NCI-H2171 treated with DMSO at 0.1 percent for 48 hours (cell line): ENCODE data around the gene CFAP53.
"Not testable (repeated sequence)": the region's sequence is repeated elsewhere in the genome, so short reads cannot be mapped to it uniquely, and the experiment has no call there.

Experiments
- DNase-seq: peaks from one replicate; lab custom pipeline; 2025; lab: John Stamatoyannopoulos, UW

CFAP53 gene

DNA sequence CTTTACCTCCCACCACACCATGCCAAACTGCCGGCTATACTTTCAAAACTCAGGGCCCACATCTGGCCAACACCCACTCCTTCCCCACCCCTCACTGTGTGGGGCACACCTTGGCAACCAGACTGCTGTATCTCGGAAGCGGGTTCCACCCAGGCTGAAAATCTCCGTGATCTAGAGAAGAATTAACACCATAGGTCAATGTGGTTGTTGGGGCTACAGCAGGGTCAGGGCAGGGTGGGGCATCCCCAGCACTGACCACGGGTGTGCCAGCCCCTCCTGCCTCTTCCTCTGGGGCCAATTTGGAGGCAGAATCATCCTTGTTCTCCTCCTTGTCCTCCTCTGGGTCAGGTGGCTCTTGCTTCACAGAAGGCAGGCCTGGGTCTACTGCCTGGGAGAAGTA lies 6.3 kb upstream of the CFAP53 start:
- no peak for DNase-seq

DNA sequence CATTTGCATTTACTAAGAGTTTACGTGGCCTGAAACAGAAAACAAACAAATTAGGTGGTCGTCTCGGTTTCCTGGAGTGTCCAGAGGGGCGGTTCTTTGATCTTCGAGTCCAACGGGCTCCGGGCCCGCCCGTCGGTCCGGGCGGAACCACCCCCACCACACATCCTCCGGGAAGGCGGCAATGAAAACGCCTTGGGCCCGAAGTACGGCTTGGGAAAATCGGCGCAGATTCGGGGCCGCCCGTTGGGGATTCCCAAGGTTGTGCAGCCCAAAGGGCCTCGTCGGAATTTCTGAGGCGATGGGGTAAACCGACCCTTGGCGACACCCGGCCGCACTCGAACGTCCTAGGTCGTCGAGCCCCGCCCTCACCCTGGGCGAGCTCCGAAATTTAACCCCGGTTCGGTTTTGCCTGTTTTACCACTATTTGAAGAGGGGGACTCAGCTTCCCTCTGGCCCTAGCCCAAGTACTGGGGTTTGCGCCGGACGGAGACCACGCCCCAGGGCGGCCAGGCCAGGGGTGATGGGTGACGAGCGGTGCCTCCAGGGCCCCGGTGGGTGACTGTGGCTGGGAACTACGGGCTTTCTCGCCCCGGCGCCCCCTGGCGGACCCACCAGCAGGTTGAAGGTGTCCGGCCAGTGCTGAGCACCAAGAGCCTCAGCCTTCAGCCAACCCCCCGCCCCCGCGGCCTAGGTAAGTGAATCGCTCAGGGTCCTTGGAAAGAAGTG lies 1.9 kb upstream of the CFAP53 start:
- DNase-seq, result no peak

DNA sequence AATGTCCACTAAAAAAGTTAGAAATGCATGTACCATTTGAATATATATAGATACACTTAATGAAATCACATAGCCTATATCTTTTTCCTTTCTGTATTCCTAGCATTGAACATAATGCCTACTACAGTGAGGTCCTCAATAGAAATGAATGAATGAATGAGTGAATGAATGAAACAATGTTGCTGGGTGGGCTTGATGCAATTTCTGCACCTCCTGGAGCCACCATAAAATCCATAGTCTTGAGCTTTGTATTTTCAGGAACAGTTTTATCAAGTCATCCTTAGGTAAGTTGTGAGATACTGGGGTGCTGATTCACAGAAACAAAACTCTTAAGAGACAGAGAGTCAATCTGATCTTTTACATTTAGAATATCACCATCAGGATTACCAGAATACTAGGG lies 3.3 kb downstream of the CFAP53 start:
- no peak for DNase-seq

DNA sequence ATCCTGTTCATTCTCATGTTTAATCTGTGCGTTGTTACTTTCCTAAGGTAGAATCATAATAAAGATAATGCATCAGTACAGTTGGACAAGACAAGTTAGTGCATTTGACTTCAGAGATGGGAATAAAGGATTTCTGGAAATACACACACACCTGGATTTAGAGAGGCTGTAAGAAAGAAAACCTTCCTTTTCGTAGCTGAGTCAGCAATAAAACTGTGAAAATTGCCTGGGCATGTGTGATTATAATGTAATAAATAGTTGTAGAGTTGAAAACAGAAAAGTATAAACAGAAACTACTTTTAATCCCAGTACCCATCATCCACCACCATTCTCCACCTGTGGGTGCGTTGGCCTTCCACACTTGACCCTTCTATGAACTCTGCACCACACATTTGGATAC lies 15.4 kb downstream of the CFAP53 start:
- no peak for DNase-seq

DNA sequence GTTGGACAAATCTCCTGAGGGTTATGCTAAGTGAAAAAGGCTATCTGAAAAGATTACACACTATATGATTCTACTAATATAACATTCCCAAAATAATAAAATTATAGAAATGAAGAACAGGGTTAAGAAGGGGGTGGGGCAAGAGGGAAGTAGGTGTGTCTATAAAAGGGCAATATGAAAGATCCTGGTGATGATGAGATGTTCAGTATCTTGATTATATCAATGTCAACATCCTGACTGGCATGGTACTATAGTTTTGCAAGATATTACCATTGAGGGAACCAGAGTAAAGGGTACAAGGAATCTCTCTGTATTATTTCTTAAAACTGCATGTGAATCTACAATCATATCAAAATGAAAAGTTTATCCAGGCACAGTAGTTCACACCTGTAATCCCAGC lies 16.7 kb downstream of the CFAP53 start:
- DNase-seq, result no peak

DNA sequence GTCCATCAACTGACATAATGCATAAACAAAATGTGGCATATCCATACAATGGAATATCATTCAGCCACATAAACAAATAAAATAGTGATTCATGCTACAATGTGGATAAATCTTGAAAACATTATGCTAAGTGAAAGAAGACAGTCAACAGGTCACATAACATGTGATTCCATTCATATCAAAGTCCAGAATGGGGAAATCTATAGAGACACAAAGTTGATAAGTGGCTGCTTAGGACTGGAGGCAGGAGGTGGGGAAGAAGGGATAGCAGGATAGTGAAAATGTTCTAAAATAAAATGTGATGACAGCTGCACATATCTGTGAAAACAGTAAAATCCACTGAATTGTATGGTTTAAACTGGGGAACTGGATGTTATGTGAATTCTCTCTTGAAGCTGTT lies 18.7 kb downstream of the CFAP53 start:
- DNase-seq, result no peak

DNA sequence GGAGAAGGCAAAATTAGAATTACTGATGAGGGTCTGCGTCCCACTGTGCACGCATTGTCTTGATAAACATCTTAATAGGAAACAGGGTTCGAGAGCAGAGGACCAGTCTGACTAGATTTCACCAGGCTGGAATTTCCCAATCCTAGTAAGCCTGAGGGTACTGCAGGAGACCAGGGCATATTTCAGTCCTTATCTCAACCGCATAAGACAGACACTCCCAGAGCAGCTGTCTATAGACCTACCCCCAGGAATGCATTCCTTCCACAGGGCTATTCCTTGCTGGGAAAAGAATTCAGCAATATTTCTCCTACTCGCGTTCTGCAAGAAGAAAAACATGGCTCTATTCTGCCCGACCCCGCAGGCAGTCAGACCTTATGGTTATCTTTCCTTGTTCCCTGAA lies 24.5 kb downstream of the CFAP53 start:
- DNase-seq, result not testable (repeated sequence)

DNA sequence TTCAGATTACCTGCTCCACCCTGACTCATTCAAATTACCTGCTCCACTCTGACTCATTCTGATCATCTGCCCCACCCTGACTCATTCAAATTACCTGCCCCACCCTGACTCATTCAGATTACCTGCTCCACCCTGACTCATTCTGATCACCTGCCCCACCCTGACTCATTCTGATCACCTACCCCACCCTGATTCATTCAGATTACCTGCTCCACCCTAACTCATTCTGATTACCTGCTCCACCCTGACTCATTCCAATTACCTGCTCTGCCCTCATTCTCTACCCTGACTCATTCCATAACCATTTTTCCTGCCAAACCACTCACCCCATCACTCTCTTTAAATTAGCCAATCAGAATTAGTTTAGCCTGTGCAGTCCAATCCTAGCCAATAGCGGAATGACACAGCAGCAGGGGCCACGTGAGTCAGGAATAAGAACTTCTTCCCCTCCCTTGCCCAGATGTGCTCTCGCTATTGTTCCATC lies 26.2 kb downstream of the CFAP53 start:
- DNase-seq, result no peak

DNA sequence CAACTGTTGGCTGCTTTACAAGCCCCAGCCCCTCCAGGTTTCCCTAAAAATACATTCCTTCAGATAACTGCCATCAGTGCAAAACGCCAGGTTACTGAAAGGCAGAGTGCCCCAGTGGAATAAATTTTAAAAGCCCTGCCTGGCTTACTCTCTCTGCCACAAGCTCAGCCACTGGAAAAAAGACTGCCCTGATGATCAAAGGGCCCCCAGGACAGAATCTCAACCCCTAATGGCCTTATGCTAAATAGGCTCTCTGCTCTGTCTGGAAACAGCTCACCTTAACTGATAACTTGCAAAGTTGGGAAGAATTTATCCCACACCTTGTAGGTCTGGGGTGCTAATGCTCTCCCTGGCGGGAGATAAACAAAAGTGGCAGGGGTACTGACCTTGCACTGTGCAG lies 33.9 kb downstream of the CFAP53 start:
- no peak for DNase-seq

DNA sequence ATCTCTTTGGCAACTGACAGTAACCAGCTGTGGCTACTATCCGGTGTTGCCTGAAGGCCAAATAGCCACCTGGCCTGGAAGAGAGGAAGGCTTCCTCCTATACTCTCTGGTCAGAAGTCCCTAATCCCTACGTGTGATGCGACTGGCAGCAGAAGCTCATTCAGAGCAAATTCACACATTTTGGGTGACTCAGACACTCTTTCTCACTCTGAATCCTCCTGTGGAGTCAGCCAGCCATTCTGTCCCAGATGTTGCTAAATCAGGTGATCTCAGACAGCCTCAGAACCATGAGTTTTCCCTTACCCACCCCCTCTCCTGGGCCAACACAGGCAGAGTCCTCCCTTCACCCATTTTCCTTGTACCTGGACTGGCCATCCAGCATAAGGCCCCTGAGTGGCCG lies 34.7 kb downstream of the CFAP53 start:
- DNase-seq, result no peak

DNA sequence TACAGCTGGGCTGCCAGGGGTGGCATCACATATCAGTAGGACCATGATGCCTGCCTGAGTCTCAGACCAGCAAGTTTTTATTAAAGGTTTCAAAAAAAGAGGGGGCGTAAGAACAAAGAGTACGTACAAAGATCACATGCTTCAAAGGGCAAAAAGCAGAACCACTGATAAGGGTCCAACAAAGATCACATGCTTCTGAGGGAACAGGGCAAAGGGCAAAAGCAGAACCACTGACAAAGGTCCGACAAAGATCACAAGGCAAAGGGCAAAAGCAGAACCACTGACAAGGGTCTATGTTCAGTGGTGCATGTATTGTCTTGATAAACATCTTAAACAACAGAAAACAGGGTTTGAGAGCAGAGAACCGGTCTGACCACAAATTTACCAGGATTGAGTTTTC lies 46.0 kb downstream of the CFAP53 start:
- DNase-seq, result not testable (repeated sequence)

DNA sequence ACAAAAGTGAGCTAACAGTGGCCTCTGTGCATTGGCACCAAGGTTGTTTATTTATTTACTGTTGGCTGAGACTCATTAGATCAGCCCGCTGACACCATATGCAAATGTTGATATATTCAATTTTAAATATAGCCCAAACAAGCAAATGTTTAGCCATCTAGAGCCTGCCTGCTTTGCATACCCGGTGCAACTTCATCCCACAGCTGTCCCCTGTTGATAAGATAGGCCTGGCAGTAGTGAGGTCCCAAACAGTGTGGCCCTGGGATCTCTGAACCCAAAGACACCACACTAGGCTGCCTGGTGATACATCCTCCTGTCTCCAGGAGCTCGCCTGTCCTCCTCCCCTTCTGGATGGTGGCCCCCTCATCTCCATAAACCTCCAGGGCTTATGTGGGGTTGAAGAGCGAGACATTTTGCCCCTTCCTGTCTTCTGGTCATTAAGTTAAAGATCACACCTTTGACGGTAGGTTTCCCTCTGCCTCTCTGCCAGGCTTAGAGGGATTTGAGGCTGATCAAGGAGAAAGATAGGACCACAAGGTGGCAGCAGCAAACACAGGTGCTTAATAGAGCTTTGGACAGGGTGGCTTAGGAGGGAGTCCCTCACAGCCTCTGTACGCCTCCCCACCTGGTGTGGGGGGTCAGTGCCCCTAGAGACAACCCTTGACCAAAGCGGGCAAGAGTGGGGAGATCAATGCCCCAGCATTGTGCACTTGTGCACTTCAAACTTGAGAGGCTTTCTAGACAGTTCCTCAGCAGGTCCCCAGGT lies 47.7 kb downstream of the CFAP53 start:
- DNase-seq, result no peak

DNA sequence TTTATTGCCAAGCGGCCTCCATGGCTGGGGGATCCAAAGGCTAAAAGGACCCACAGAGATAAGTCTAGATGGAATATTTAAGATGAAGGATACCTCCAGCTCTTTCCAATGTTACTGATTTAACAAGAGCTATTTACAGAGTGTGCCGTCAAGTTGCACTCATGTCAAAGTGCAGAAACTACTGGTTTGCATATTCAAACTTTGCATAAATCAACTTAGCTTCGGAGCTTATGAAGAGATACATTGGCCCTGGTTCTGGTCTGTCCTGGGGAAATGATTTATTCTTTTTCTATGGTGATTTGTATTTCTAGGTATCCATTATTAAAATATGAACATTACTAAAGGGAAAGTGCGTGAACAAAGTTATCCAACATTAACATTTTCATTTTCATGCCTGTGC lies 57.0 kb downstream of the CFAP53 start:
- no peak for DNase-seq

DNA sequence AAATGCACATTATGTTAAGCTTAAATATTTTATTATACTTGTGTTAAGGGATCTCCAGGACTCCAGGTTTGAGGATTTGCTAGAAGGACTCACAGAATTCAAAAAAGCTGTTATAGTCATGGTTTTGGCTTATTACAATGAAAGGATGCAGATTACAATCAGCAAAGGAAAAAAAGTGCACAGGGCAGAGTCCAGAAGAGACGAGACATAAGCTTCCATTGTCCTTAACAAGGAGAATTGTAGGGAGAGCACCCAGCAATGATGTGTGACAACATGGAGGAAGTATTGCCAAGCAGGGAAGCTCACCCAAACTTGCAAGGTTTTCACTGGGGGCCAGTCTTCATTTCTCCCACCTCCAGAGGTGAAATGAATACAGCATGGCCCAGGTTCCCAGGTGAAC lies 58.6 kb downstream of the CFAP53 start:
- no peak for DNase-seq

DNA sequence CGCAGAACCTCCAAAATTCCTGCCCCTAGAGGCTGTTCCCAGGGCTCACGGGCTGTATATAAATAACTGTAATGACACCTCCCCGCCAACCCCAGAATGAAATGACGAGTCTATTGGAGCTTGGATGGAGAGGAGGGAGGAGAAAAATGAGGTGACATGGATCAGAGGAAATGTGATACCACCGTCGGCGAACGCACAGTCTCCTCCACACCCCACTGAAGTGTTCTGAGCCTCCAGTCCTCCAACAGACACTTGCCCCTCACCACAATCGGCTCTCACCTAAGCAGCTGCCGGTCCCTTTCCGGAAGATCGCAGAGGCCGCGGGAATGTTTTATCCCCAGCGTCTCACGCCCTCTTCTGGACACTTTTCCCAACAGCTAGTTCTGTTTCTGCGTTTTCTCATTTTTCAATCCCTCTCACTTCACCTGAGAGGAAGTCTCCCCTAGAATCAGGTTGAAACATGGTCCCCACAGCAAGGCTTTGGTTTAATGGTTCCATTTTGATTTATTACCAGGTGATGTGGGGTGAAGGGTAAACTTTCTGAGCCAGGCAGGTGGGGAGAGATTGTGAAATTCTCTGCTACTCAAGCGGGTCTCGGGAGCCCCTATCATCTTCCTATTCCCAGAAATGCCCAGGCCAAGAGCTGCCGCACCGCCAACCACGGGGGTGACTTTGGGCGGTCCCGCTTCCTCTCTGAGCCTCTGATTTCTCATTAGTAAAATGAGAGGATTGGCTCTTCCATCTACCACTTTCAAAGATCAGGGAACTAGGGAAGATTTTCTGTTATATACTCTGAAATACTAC lies 62.3 kb downstream of the CFAP53 start:
- peak; percentile 85 for DNase-seq

DNA sequence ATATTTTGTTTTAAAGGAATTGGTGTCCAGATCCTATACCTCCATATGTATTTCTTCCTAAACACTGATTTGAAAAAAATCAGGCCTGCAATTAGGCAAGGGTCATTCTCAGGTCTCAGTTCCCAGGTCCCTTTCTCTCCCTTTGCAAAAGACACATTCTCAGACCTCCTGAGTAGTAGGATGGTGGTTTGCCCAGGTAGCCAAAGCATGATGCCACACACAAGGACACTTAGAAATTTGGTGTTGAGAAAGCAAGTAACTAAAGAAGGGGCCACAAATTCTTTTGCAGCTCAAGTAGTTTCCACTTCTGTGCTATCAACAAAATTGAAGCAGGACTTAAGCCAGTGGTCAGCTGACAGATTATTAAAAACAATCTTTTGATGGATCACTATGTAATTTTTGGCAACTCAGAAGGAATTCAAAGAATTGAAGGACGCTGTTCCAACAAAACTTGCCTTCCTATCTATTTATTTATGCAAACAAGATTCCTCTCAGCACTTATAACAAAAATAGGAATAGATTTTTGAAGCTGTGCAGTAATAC lies 64.7 kb downstream of the CFAP53 start:
- DNase-seq, result no peak

DNA sequence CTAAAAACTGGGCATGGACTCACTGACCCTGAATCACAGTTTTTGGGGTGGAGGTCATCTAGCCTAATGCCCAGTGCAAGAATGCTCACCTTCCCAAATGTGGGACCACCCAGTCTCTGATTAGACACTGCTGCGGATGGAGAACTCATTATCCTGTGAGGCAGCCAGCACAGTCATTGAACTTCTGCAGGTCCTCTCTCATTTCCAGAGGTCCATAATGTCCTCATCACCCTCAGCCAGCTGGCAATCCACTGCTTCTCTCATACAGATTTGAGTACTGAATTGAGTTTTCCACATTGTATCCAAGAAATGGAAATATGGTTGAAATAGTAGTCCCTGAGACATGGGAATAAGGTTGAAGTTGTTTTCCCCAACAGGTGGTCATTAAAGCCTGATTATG lies 66.4 kb downstream of the CFAP53 start:
- DNase-seq, result no peak

DNA sequence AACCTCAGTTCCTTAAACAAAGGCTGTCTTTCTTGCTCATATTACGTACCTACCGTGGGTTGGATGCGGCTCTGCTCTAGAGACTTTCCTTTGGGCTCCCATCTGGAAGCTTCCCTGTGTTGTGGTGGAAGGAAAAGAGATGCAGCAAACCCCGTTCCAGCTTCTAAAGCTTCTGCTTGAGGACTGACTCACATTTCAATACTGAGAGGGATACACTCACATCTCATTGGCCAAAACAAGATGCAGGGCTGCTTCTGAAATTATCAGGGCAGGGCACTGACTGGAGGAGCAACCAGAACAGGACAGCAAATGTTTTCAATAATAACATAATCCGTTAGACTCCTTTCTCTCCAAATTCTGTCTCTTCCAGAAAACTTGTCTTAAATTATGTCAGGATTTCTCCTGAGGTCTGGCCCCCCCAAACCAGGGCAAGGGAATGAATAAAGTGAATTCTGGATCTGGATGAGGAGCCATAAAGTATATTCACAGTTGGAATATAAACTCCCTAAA lies 66.9 kb downstream of the CFAP53 start:
- DNase-seq, result no peak

DNA sequence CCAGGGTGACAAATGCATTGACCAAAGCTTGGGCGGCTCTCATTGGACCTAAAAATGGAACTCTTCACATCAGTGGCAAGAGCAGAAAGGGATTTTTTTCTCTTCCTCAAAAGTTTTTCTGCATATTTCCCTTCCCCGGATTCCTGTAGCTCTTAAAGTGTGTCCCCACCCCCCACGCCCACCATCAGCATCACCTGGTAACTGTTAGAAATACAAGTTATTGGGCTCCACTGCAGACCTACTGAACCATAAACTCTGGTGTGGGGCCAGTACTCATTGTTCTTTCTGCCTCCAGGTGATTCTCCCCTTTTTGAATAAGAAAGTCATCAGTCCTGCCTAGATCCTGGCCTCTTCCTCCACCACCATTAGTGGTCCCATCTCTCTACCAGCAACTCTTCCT lies 70.0 kb downstream of the CFAP53 start:
- DNase-seq, result no peak

DNA sequence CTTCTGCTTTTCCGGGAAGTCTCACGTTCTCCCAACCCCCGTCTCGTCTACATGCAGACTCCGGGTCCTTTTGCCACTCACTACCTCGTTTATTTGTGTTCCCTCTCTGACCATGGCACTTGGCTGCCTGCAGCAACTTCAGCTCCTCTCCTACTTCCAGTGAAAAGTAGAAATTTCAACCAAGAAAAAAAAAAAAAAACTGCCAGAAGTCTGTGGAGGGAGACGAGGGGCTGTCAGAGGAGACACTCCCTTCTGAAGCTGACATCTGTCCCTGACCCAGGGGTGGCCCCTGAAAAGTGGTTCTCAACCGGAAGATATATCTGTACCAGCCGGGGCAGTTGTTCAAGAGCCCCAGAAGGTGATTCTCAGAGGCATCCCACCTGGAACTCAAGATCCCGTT lies 70.6 kb downstream of the CFAP53 start:
- DNase-seq, result no peak

DNA sequence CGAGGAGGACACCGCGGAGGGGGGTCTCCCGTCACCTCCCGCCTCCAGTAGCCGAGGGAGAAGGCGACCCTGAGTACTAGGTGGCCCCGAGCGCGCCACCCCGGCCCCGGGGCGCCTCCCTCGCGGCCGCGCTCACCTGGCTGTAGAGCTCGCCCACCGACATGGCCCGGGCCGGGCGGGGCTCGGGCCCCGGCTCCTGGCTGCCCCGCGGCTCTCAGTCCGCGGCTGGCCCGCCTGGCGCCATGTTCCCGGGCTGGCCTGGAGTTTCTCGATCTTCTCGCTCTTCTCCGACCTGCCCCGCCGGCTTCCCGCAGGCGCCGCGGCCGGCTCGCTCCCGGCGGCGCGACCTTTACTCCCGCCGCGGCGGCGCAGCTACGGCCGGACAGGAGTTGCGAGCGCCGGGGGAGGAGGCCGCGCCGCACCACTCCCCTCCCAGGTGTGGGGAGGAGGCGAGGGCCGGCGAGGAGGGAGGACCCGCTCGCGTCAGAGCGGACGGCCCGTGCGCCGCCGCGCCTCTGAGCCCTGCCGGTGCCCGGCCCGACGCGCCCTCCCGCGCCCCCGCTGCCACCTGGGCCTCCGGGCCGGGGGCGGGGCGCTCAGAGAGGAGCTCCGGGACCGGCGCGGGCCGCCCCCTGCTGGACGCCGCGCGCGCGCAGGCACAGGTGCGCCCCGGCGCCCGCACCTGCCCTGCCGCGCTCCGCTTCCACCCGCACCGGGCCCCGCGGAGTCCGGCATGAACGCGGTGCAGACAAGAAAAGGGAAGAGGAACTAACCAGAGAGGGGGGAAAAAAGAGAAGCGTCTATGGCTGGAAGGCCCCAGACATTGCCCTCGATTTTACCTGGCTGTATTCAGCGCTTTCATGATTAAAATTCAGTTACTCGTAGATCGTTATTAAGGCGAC lies 71.4 kb downstream of the CFAP53 start, which contains the start of gene MYO5B:
Gene MYO5B, minus strand, starts transcription at position 517 of the 902 bp plus-strand sequence. Its CDS starts 354 bp downstream, at position 163.
- DNase-seq, result peak; percentile 51
